Measurements from ENCODE around the gene TRRAP.

Gene TRRAP

GRCh38 chr7:98902523-98902922 lies 24.2 kb downstream of the TRRAP start:
- no peak for DNase-seq (ENCODE audit: low spot score)

- no peak for DNase-seq (ENCODE audit: low spot score)
These were observed 24.9 kb downstream of the TRRAP start for GRCh38 chr7:98903246-98903645.

GRCh38 chr7:98907570-98907969 lies 29.2 kb downstream of the TRRAP start:
- DNase-seq (ENCODE audit: low spot score), result no peak

GRCh38 chr7:98908585-98908984 lies 30.3 kb downstream of the TRRAP start:
- no peak for DNase-seq (ENCODE audit: low spot score)

GRCh38 chr7:98909487-98909886 lies 31.2 kb downstream of the TRRAP start:
- DNase-seq (ENCODE audit: low spot score), result no peak

- no peak for DNase-seq (ENCODE audit: low spot score)
These were observed 32.1 kb downstream of the TRRAP start for GRCh38 chr7:98910427-98910826.

GRCh38 chr7:98911916-98912315 lies 33.6 kb downstream of the TRRAP start:
- no peak for DNase-seq (ENCODE audit: low spot score)

GRCh38 chr7:98913026-98913425 lies 34.7 kb downstream of the TRRAP start:
- no peak for DNase-seq (ENCODE audit: low spot score)

GRCh38 chr7:98913612-98914011 lies 35.3 kb downstream of the TRRAP start:
- DNase-seq (ENCODE audit: low spot score), result no peak

GRCh38 chr7:98917331-98917730 lies 39.0 kb downstream of the TRRAP start:
- DNase-seq (ENCODE audit: low spot score), result no peak

GRCh38 chr7:98921608-98922372 lies 43.5 kb downstream of the TRRAP start:
- no peak for DNase-seq (ENCODE audit: low spot score)

GRCh38 chr7:98922392-98923187 lies 44.3 kb downstream of the TRRAP start:
- no peak for DNase-seq (ENCODE audit: low spot score)

GRCh38 chr7:98923512-98923911 lies 45.2 kb downstream of the TRRAP start:
- DNase-seq (ENCODE audit: low spot score), result no peak

- DNase-seq (ENCODE audit: low spot score), result no peak
These were observed 48.8 kb downstream of the TRRAP start for GRCh38 chr7:98927125-98927524.

GRCh38 chr7:98930464-98930863 lies 52.1 kb downstream of the TRRAP start:
- DNase-seq (ENCODE audit: low spot score), result no peak

- no peak for DNase-seq (ENCODE audit: low spot score)
These were observed 52.6 kb downstream of the TRRAP start for GRCh38 chr7:98930921-98931320.

- no peak for DNase-seq (ENCODE audit: low spot score)
These were observed 55.0 kb downstream of the TRRAP start for GRCh38 chr7:98933321-98933720.

- no peak for DNase-seq (ENCODE audit: low spot score)
These were observed 55.9 kb downstream of the TRRAP start for GRCh38 chr7:98934267-98934666.

GRCh38 chr7:98935811-98936210 lies 57.5 kb downstream of the TRRAP start:
- no peak for DNase-seq (ENCODE audit: low spot score)

GRCh38 chr7:98943336-98943735 lies 65.0 kb downstream of the TRRAP start:
- DNase-seq (ENCODE audit: low spot score), result no peak

GRCh38 chr7:98944386-98944785 lies 66.1 kb downstream of the TRRAP start:
- no peak for DNase-seq (ENCODE audit: low spot score)

- DNase-seq (ENCODE audit: low spot score), result no peak
These were observed 67.5 kb downstream of the TRRAP start for GRCh38 chr7:98945852-98946251.

- DNase-seq (ENCODE audit: low spot score), result no peak
These were observed 68.1 kb downstream of the TRRAP start for GRCh38 chr7:98946389-98946788.

Data from SW480 (cell line).